Activated naive CD4-positive, alpha-beta T cell treated with anti-CD3 and anti-CD28 coated beads, Interleukin-2, amount 50 U/mL, for 24 hours (primary cell): ENCODE results near the gene THSD4.

Source experiments
- H3K27ac Mint-ChIP-seq: one replicate; pipeline ENCODE4 v1.8.0; 2021; ENCODE audit warnings: mild to moderate bottlenecking, mixed read lengths
- H3K27me3 Mint-ChIP-seq: one replicate; pipeline ENCODE4 v1.8.0; 2021; ENCODE audit warnings: mixed read lengths
- H3K36me3 Mint-ChIP-seq: one replicate; pipeline ENCODE4 v1.8.0; 2021; ENCODE audit warnings: mixed read lengths
- H3K4me1 Mint-ChIP-seq: one replicate; pipeline ENCODE4 v1.8.0; 2021; ENCODE audit warnings: mixed read lengths
- H3K4me3 Mint-ChIP-seq: one replicate; pipeline ENCODE4 v1.8.0; 2021; ENCODE audit warnings: mild to moderate bottlenecking, mixed read lengths
- H3K9me3 Mint-ChIP-seq: one replicate; pipeline ENCODE4 v1.8.0; 2021; ENCODE audit warnings: mixed read lengths

THSD4 gene

DNA sequence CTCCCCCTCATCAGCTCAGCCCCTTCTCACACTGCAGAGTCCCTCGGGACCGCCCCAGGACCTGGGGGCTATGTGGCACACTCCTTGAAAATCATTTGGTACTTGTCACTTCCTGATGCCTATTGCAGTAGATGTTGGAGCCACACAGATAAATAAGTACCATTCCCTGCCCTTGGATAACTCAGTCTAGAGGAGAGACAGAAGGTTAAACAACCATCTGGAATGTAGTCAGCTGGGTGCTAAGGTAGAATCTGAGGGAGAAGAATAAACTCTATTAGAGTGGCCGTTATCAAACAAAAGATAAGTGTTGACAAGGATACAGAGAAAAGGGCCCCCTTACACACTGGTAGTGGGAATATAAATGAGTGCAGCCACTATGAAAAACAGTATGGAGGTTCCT, 582.8 kb downstream of the THSD4 start:
- H3K4me3 Mint-ChIP-seq = no peak overlapping the region
- H3K4me1 Mint-ChIP-seq = no peaks in the 10 kb centered on the region
- no peak overlapping the region for H3K27ac Mint-ChIP-seq
- H3K9me3 Mint-ChIP-seq = no peaks in the 10 kb centered on the region
- no peaks in the 10 kb centered on the region for H3K36me3 Mint-ChIP-seq
- H3K27me3 Mint-ChIP-seq = peaks cover 8% of the 10 kb centered on the region

DNA sequence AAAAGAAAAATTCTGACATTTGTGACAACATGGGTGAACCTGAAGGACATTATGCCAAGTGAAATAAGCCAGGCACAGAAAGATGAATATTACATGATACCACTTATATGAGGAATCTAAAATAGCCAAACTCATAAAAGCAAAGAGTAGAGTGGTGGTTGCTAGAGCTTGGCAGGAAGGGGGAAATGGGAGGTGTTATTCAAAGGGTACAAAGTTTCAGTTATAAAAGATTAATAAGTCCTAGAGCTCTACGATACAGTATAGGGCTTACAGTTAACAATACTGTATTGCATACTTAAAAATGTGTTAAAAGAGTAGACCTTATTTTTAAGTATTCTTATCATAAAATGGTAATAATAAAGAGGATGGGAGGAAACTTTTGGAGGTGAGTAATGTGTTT, 583.5 kb downstream of the THSD4 start:
- Mint-ChIP-seq H3K36me3 (no peaks in the 10 kb centered on the region), H3K27me3 (peaks cover 6% of the 10 kb centered on the region), H3K27ac (no peak overlapping the region), H3K4me3 (no peak overlapping the region), H3K4me1 (no peaks in the 10 kb centered on the region), H3K9me3 (no peaks in the 10 kb centered on the region)

- peaks cover 7% of the 10 kb centered on the region for H3K27me3 Mint-ChIP-seq
- no peaks in the 10 kb centered on the region for H3K36me3 Mint-ChIP-seq
- H3K4me3 Mint-ChIP-seq = no peak overlapping the region
- no peaks in the 10 kb centered on the region for H3K9me3 Mint-ChIP-seq
- H3K4me1 Mint-ChIP-seq = no peaks in the 10 kb centered on the region
- H3K27ac Mint-ChIP-seq = no peak overlapping the region
These were observed 584.7 kb downstream of the THSD4 start for GRCh38 chr15:71699977-71700376.

- no peak overlapping the region for H3K27ac Mint-ChIP-seq
- H3K4me1 Mint-ChIP-seq = no peaks in the 10 kb centered on the region
- H3K36me3 Mint-ChIP-seq = no peaks in the 10 kb centered on the region
- H3K27me3 Mint-ChIP-seq = peaks cover 14% of the 10 kb centered on the region
- H3K9me3 Mint-ChIP-seq = no peaks in the 10 kb centered on the region
- no peak overlapping the region for H3K4me3 Mint-ChIP-seq
These were observed 586.5 kb downstream of the THSD4 start for GRCh38 chr15:71701808-71702207.

GRCh38 chr15:71702496-71702895, 587.2 kb downstream of the THSD4 start:
- Mint-ChIP-seq H3K27me3 (peaks cover 15% of the 10 kb centered on the region), H3K9me3 (no peaks in the 10 kb centered on the region), H3K4me3 (no peak overlapping the region), H3K27ac (no peak overlapping the region), H3K4me1 (no peaks in the 10 kb centered on the region), H3K36me3 (no peaks in the 10 kb centered on the region)

DNA sequence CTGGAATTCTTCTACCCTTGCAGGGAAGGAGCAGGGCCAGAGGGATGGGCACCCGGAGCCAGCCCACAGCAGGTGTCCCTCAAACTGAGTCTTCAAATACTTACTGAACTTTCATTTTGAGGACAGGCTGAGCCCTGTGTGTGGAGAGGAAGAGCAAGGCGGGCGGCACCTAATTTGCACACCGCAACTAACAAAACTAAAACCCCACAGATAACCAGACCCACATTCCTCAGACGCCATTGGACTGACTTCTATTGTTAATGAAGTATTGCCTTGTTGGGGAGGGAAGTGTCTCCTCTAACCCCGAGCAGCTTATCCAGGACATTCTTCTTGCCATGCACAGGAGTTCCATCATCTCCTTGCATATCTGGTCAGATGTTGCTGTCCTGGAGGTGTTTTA, 589.9 kb downstream of the THSD4 start:
- Mint-ChIP-seq H3K9me3 (no peaks in the 10 kb centered on the region), H3K27ac (no peak overlapping the region), H3K36me3 (no peaks in the 10 kb centered on the region), H3K27me3 (peaks cover 17% of the 10 kb centered on the region), H3K4me3 (no peak overlapping the region), H3K4me1 (no peaks in the 10 kb centered on the region)

- Mint-ChIP-seq H3K4me3 (no peak overlapping the region), H3K4me1 (no peaks in the 10 kb centered on the region), H3K36me3 (no peaks in the 10 kb centered on the region), H3K27ac (no peak overlapping the region), H3K27me3 (peaks cover 17% of the 10 kb centered on the region), H3K9me3 (no peaks in the 10 kb centered on the region)
These were observed 591.4 kb downstream of the THSD4 start for GRCh38 chr15:71706461-71707229.

- Mint-ChIP-seq H3K4me3 (no peak overlapping the region), H3K27ac (no peak overlapping the region), H3K9me3 (no peaks in the 10 kb centered on the region), H3K4me1 (no peaks in the 10 kb centered on the region), H3K27me3 (peaks cover 19% of the 10 kb centered on the region), H3K36me3 (no peaks in the 10 kb centered on the region)
These were observed 592.2 kb downstream of the THSD4 start for GRCh38 chr15:71707230-71708050.

GRCh38 chr15:71708051-71708429, 592.8 kb downstream of the THSD4 start:
- Mint-ChIP-seq H3K4me3 (no peak overlapping the region), H3K36me3 (no peaks in the 10 kb centered on the region), H3K27ac (no peak overlapping the region), H3K27me3 (peaks cover 19% of the 10 kb centered on the region), H3K4me1 (no peaks in the 10 kb centered on the region), H3K9me3 (no peaks in the 10 kb centered on the region)

GRCh38 chr15:71708741-71709140, 593.5 kb downstream of the THSD4 start:
- Mint-ChIP-seq H3K27me3 (peaks cover 22% of the 10 kb centered on the region), H3K4me1 (no peaks in the 10 kb centered on the region)

GRCh38 chr15:71709808-71710418, 594.6 kb downstream of the THSD4 start:
- Mint-ChIP-seq H3K4me3 (no peak overlapping the region), H3K4me1 (no peaks in the 10 kb centered on the region), H3K27me3 (peaks cover 18% of the 10 kb centered on the region)

More at GRCh38 chr15:71708741-71709140, 593.5 kb downstream of the THSD4 start:
- no peaks in the 10 kb centered on the region for H3K36me3 Mint-ChIP-seq
- no peak overlapping the region for H3K27ac Mint-ChIP-seq
- H3K4me3 Mint-ChIP-seq = no peak overlapping the region
- no peaks in the 10 kb centered on the region for H3K9me3 Mint-ChIP-seq

GRCh38 chr15:71712182-71712581, 596.9 kb downstream of the THSD4 start:
- no peaks in the 10 kb centered on the region for H3K4me1 Mint-ChIP-seq
- no peaks in the 10 kb centered on the region for H3K9me3 Mint-ChIP-seq
- H3K4me3 Mint-ChIP-seq = no peak overlapping the region
- H3K36me3 Mint-ChIP-seq = no peaks in the 10 kb centered on the region
- peaks cover 10% of the 10 kb centered on the region for H3K27me3 Mint-ChIP-seq
- H3K27ac Mint-ChIP-seq = no peak overlapping the region

More at GRCh38 chr15:71709808-71710418, 594.6 kb downstream of the THSD4 start:
- H3K27ac Mint-ChIP-seq = no peak overlapping the region
- no peaks in the 10 kb centered on the region for H3K9me3 Mint-ChIP-seq
- no peaks in the 10 kb centered on the region for H3K36me3 Mint-ChIP-seq

- no peak overlapping the region for H3K4me3 Mint-ChIP-seq
- no peaks in the 10 kb centered on the region for H3K4me1 Mint-ChIP-seq
- no peak overlapping the region for H3K27ac Mint-ChIP-seq
- no peaks in the 10 kb centered on the region for H3K36me3 Mint-ChIP-seq
- H3K27me3 Mint-ChIP-seq = peaks cover 10% of the 10 kb centered on the region
- no peaks in the 10 kb centered on the region for H3K9me3 Mint-ChIP-seq
These were observed 598.0 kb downstream of the THSD4 start for GRCh38 chr15:71713191-71713809.

GRCh38 chr15:71715914-71716313, 600.6 kb downstream of the THSD4 start:
- Mint-ChIP-seq H3K36me3 (no peaks in the 10 kb centered on the region), H3K27ac (no peak overlapping the region), H3K9me3 (no peaks in the 10 kb centered on the region), H3K4me1 (no peaks in the 10 kb centered on the region), H3K27me3 (peaks cover 13% of the 10 kb centered on the region), H3K4me3 (no peak overlapping the region)

DNA sequence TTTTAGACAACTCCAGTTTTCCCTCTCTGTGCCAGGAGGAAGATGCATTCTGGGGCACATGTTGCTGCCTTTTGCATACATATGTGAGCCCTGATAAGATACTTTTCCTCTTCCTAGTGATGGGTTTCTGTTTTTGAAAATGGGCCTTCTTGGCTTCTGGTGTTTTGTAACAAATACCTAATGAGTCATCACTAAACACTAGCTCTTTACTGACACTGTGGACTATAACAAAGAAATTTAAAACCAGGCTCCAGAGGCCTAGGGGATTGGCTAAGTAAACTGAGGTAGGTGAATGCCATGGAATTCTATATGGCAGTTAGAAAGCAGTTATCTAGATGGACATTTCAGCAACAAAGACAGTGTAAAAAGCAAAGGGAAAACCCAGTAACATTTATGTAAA, 601.7 kb downstream of the THSD4 start:
- Mint-ChIP-seq H3K9me3 (no peaks in the 10 kb centered on the region), H3K27ac (no peak overlapping the region), H3K36me3 (no peaks in the 10 kb centered on the region), H3K4me1 (no peaks in the 10 kb centered on the region), H3K27me3 (peaks cover 13% of the 10 kb centered on the region), H3K4me3 (no peak overlapping the region)
